Neural progenitor cell (in vitro differentiated cells): Measurements from ENCODE around the gene GAL3ST2.
"Not testable (repeated sequence)": the region's sequence is repeated elsewhere in the genome, so short reads cannot be mapped to it uniquely, and the experiment has no call there.

Experiments used
- EZH2 ChIP-seq: fragments of 200-600 bp; sonication (generic); IDR thresholded peaks from 2 replicates; pipeline ENCODE4 v1.6.1; 2017; ENCODE audit warnings: antibody characterized with exemption, mild to moderate bottlenecking, moderate library complexity
- EZH2phosphoT487 ChIP-seq: fragments of 200-600 bp; sonication (generic); IDR thresholded peaks from 2 replicates; pipeline ENCODE4 v1.6.1; 2017; ENCODE audit warnings: antibody characterized with exemption
- TF ChIP-seq, protein P1 (sequence below): fragments of 200-600 bp; sonication (generic); IDR thresholded peaks from 2 replicates; pipeline ENCODE4 v1.5.1; 2017; ENCODE audit warnings: antibody characterized with exemption, mild to moderate bottlenecking

DNA sequence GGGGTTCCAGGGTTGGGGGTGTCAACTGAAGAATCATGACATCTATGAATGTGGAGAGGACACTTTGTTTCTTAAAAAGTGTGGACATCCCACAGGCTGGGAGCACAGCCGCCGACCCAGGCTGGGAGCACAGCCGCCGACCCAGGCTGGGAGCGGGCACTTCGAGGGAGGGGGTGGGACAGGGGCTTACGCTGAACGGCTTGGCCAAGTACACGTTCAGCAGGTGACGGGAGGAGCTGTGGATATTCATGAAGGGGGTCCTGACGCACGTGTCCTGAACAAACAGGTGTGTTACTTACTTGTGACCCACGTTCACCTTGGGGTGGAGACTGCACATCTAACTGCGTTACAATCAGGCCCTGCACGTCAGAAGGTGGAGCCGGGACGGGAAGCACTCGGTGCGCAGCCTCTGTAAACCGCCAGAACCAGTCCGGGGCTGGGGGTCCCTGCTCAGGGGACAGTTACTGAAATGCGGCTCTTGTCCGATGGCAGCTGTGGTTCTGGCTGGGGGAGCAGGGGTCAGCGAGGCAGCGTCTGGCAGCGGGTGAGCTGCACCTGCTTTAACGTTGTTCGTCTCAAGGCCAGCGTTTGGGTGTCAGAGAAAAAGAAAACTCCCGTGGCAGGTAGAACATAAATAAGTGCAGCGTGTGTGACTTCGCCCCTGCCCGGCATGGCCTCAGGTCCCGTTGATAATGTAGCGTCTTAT, 23.7 kb downstream of the GAL3ST2 start:
- TF ChIP-seq, protein P1, sequence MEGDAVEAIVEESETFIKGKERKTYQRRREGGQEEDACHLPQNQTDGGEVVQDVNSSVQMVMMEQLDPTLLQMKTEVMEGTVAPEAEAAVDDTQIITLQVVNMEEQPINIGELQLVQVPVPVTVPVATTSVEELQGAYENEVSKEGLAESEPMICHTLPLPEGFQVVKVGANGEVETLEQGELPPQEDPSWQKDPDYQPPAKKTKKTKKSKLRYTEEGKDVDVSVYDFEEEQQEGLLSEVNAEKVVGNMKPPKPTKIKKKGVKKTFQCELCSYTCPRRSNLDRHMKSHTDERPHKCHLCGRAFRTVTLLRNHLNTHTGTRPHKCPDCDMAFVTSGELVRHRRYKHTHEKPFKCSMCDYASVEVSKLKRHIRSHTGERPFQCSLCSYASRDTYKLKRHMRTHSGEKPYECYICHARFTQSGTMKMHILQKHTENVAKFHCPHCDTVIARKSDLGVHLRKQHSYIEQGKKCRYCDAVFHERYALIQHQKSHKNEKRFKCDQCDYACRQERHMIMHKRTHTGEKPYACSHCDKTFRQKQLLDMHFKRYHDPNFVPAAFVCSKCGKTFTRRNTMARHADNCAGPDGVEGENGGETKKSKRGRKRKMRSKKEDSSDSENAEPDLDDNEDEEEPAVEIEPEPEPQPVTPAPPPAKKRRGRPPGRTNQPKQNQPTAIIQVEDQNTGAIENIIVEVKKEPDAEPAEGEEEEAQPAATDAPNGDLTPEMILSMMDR = not testable (repeated sequence)
- not testable (repeated sequence) for TF ChIP-seq EZH2, EZH2phosphoT487
